ENCODE data around the gene ERG. TPM values are rescaled to one million over a fixed set of nuclear protein-coding genes. Genes with fewer than 3 reads are reported as not detected.

ERG gene, protein sequence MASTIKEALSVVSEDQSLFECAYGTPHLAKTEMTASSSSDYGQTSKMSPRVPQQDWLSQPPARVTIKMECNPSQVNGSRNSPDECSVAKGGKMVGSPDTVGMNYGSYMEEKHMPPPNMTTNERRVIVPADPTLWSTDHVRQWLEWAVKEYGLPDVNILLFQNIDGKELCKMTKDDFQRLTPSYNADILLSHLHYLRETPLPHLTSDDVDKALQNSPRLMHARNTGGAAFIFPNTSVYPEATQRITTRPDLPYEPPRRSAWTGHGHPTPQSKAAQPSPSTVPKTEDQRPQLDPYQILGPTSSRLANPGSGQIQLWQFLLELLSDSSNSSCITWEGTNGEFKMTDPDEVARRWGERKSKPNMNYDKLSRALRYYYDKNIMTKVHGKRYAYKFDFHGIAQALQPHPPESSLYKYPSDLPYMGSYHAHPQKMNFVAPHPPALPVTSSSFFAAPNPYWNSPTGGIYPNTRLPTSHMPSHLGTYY
- total RNA-seq (1 to 10 TPM; 1.8 to 4.6 (median 2.6) TPM), polyA plus RNA-seq (1 to 10 TPM; 1.7 to 3.8 TPM)

DNA sequence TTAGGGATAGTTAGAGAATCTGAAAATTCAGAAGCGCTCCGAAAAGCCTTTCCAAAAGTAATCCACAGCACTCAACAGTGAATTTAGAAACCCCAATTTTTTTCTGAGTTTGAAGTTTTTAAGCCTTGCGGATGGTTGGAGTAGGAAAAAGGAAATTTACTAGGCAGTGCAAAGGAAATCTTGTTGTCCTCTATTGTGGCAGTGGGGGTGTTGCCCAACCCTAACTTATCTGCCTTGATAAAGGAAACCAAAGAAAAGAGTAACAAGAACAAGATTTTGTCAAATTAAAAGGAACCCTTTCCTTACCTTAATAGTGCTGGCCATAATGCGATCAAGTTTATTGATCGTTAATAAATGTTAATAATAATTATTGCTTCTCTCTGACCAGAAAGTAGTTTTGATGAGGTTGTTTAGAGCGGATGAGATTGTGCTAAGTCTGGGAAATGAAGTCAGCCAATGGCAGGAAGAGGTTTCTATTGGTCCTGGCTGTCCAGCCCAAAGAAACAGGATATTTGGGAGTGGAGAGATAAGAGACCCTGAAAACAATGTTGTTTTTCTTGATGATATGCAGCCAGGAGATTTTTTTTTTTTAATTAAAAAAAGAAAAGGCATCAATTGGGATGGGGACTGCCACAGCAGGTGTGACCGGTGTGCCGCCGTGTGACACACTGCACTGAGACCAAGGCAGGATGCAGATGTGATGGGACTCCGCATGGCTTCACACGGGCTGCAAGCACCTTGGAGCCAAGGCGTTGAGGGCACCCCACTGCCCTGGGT lies at the start of gene ERG:
Gene ERG, minus strand, starts transcription at position 421 of the 777 bp plus-strand sequence. Its CDS starts 97 bp downstream, at position 324.
- Histone ChIP-seq H3K36me3 (no peaks in the 10 kb centered on the region), H3K9me3 (no peaks in the 10 kb centered on the region), H3K4me1 (no peaks in the 10 kb centered on the region), H3K27ac (peak within 1 kb of the TSS in 1 of 4 donors; percentile 28), H3K4me3 (peak within 1 kb of the TSS in 1 of 4 donors; percentile 12), H3K27me3 (peaks cover 0 to 3% (median 0%) of the 10 kb centered on the region in 4 donors)
- 63 to 66% methylated on average over 12 of the region's 12 CpGs for WGBS, 2 donors
- DNase-seq (no peak), ATAC-seq (no peak), FAIRE-seq (no peak)
- no peak for TF ChIP-seq CTCF (IDR thresholded peaks at IDR 0.05)
- intact Hi-C loops (cut with DNase I), result no loop called here

- WGBS, 2 donors, result 71 to 79% methylated on average over 2 of the region's 2 CpGs
These were observed 46.4 kb upstream of the ERG start for GRCh38 chr21:38544661-38545060.

DNA sequence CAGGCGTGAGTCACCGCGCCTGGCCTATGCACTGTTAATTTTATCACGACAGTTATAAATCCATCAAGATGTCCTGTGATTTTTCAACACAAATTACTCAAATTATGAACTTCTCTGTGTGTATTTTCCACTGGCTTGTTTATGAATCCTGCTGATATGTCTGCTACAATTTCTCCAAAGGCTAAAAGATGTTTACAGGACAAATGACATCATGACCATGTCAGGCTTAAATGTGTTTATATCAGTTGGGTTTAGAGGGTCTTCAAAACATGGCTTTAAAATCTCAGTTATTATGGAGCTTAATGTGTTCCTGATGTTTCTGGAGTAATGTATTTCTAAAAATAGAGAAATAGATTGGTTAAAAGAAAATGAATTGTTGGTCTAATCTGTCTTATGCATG lies 44.0 kb upstream of the ERG start:
- no peaks in the 10 kb centered on the region for H3K36me3 ChIP-seq
- peaks cover 0 to 3% (median 0%) of the 10 kb centered on the region in 4 donors for H3K27me3 ChIP-seq
- intact Hi-C loops (cut with DNase I), result no loop called here
- H3K27ac ChIP-seq, result no peak overlapping the region
- no peaks in the 10 kb centered on the region for H3K9me3 ChIP-seq
- ATAC-seq (no peak), DNase-seq (no peak), FAIRE-seq (no peak)
- no peaks in the 10 kb centered on the region for H3K4me1 ChIP-seq
- TF ChIP-seq CTCF (IDR thresholded peaks at IDR 0.05), result no peak
- 71 to 81% methylated on average over 4 of the region's 4 CpGs for WGBS, 2 donors
- H3K4me3 ChIP-seq, result no peak overlapping the region

More at GRCh38 chr21:38544661-38545060, 46.4 kb upstream of the ERG start:
- ATAC-seq (peak in 1 of 4 donors; percentile 19), FAIRE-seq (no peak), DNase-seq (no peak)
- intact Hi-C loops (cut with DNase I), result no loop called here
- peaks cover 0 to 3% (median 0%) of the 10 kb centered on the region in 4 donors for H3K27me3 ChIP-seq
- TF ChIP-seq CTCF (IDR thresholded peaks at IDR 0.05), result no peak
- H3K4me1 ChIP-seq, result no peaks in the 10 kb centered on the region
- no peaks in the 10 kb centered on the region for H3K9me3 ChIP-seq
- H3K4me3 ChIP-seq, result no peak overlapping the region
- H3K27ac ChIP-seq, result no peak overlapping the region
- H3K36me3 ChIP-seq, result no peaks in the 10 kb centered on the region

- 25 to 41% methylated on average over 1 of the region's 1 CpG for WGBS, 2 donors
- peaks cover 0 to 3% (median 0%) of the 10 kb centered on the region in 4 donors for H3K27me3 ChIP-seq
- no peak overlapping the region for H3K27ac ChIP-seq
- no peaks in the 10 kb centered on the region for H3K4me1 ChIP-seq
- TF ChIP-seq CTCF (IDR thresholded peaks at IDR 0.05), result no peak
- no peaks in the 10 kb centered on the region for H3K9me3 ChIP-seq
- no peak for DNase-seq
- H3K4me3 ChIP-seq, result no peak overlapping the region
- intact Hi-C loops (cut with DNase I), result no loop called here
- H3K36me3 ChIP-seq, result no peaks in the 10 kb centered on the region
- no peak for FAIRE-seq
- ATAC-seq, result peak in 1 of 4 donors; percentile 29
These were observed 40.1 kb upstream of the ERG start for GRCh38 chr21:38538353-38538752.

Data from pancreas (tissue), 10 donors.